Measurements from ENCODE around the gene CLCN2. TPM values are rescaled to one million over a fixed set of nuclear protein-coding genes. Genes with fewer than 3 reads are reported as not detected.

CLCN2 gene
- total RNA-seq, 1 experiment from 2014 or later, result 23.0 TPM

- CTCF ChIA-PET, result no interaction called here
- Histone ChIP-seq H3K36me3 (ENCODE audit: control insufficient read depth, insufficient read depth, low read length) (peaks cover 1% of the 10 kb centered on the region; the same call in 1 of the 2 replicates), H3K27me3 (replicated peaks; ENCODE audit: control insufficient read depth, insufficient read depth, low read length) (no peaks in the 10 kb centered on the region), H3K4me1 (no peaks in the 10 kb centered on the region), H3K9me3 (no peaks in the 10 kb centered on the region), H3K4me3 (ENCODE audit: low read depth, low read length) (no peak overlapping the region)
- Mint-ChIP-seq H3K4me3 (ENCODE audit: unreplicated experiment) (no peak overlapping the region), H3K27me3 (ENCODE audit: insufficient read depth, unreplicated experiment) (no peaks in the 10 kb centered on the region), H3K9me3 (ENCODE audit: unreplicated experiment) (no peaks in the 10 kb centered on the region), H3K27ac (ENCODE audit: unreplicated experiment) (no peak overlapping the region), H3K36me3 (ENCODE audit: insufficient read depth, unreplicated experiment) (peaks cover 26% of the 10 kb centered on the region), H3K4me1 (ENCODE audit: low read depth, unreplicated experiment) (no peaks in the 10 kb centered on the region)
- DNase-seq, result no peak
- POLR2A ChIA-PET, result interaction anchor here (0.5 kb wide), 1 partner anchor 9 kb away, joined by 8 read pairs; no protein-coding TSS in a partner anchor
- BruUV-seq (replicated peaks), result no TSS peak
- TF ChIP-seq CTCF (IDR thresholded peaks at IDR 0.05; ENCODE audit: insufficient read depth in 1 of 2, low read depth in 1 of 2, low read length in 1 of 2, severe bottlenecking in 1 of 2, unreplicated experiment in 1 of 2), result no peak
- intact Hi-C loops (cut with micrococcal nuclease; ENCODE audit: unreplicated experiment), result no loop called here
Observed at GRCh38 chr3:184352897-184353545, 8.4 kb downstream of the CLCN2 start.

GRCh38 chr3:184352149-184352785 lies 9.1 kb downstream of the CLCN2 start:
- H3K36me3 Mint-ChIP-seq (ENCODE audit: insufficient read depth, unreplicated experiment), result peaks cover 26% of the 10 kb centered on the region
- no peaks in the 10 kb centered on the region for H3K4me1 ChIP-seq
- H3K36me3 ChIP-seq (ENCODE audit: control insufficient read depth, insufficient read depth, low read length), result peaks cover 1% of the 10 kb centered on the region; the same call in 1 of the 2 replicates
- H3K27me3 ChIP-seq (replicated peaks; ENCODE audit: control insufficient read depth, insufficient read depth, low read length), result no peaks in the 10 kb centered on the region
- CTCF ChIA-PET, result interaction anchor here (1.6 kb wide), 1 partner anchor 10 kb away, joined by 5 read pairs; the partner anchor contains the start of genes CLCN2 and POLR2H
- DNase-seq, result no peak
- TF ChIP-seq CTCF (IDR thresholded peaks at IDR 0.05; ENCODE audit: insufficient read depth in 1 of 2, low read depth in 1 of 2, low read length in 1 of 2, severe bottlenecking in 1 of 2, unreplicated experiment in 1 of 2), result no peak
- POLR2A ChIA-PET, result no interaction called here
- intact Hi-C loops (cut with micrococcal nuclease; ENCODE audit: unreplicated experiment), result no loop called here
- no peak overlapping the region for H3K4me3 ChIP-seq (ENCODE audit: low read depth, low read length)
- no peak overlapping the region for H3K27ac Mint-ChIP-seq (ENCODE audit: unreplicated experiment)
- H3K9me3 ChIP-seq, result no peaks in the 10 kb centered on the region
- no peaks in the 10 kb centered on the region for H3K9me3 Mint-ChIP-seq (ENCODE audit: unreplicated experiment)
- H3K4me1 Mint-ChIP-seq (ENCODE audit: low read depth, unreplicated experiment), result no peaks in the 10 kb centered on the region
- H3K27me3 Mint-ChIP-seq (ENCODE audit: insufficient read depth, unreplicated experiment), result no peaks in the 10 kb centered on the region
- H3K4me3 Mint-ChIP-seq (ENCODE audit: unreplicated experiment), result no peak overlapping the region
- BruUV-seq (replicated peaks), result no TSS peak

- Histone ChIP-seq H3K36me3 (ENCODE audit: control insufficient read depth, insufficient read depth, low read length) (peaks cover 1% of the 10 kb centered on the region; the same call in 1 of the 2 replicates), H3K4me3 (ENCODE audit: low read depth, low read length) (no peak overlapping the region), H3K27me3 (replicated peaks; ENCODE audit: control insufficient read depth, insufficient read depth, low read length) (no peaks in the 10 kb centered on the region), H3K4me1 (no peaks in the 10 kb centered on the region), H3K9me3 (no peaks in the 10 kb centered on the region)
- H3K4me1 Mint-ChIP-seq (ENCODE audit: low read depth, unreplicated experiment), result no peaks in the 10 kb centered on the region
- DNase-seq, result no peak
- peaks cover 26% of the 10 kb centered on the region for H3K36me3 Mint-ChIP-seq (ENCODE audit: insufficient read depth, unreplicated experiment)
- ChIA-PET CTCF (interaction anchor here (1.6 kb wide), 1 partner anchor 10 kb away, joined by 5 read pairs; the partner anchor contains the start of genes CLCN2 and POLR2H), POLR2A (interaction anchor here (0.6 to 1.4 kb wide), 2 partner anchors 11 to 15 kb away, joined by 5 to 7 read pairs; no protein-coding TSS in a partner anchor)
- BruUV-seq (replicated peaks), result no TSS peak
- no peak overlapping the region for H3K27ac Mint-ChIP-seq (ENCODE audit: unreplicated experiment)
- no peak for TF ChIP-seq CTCF (IDR thresholded peaks at IDR 0.05; ENCODE audit: insufficient read depth in 1 of 2, low read depth in 1 of 2, low read length in 1 of 2, severe bottlenecking in 1 of 2, unreplicated experiment in 1 of 2)
- intact Hi-C loops (cut with micrococcal nuclease; ENCODE audit: unreplicated experiment), result no loop called here
- no peak overlapping the region for H3K4me3 Mint-ChIP-seq (ENCODE audit: unreplicated experiment)
- H3K27me3 Mint-ChIP-seq (ENCODE audit: insufficient read depth, unreplicated experiment), result no peaks in the 10 kb centered on the region
- no peaks in the 10 kb centered on the region for H3K9me3 Mint-ChIP-seq (ENCODE audit: unreplicated experiment)
Observed at GRCh38 chr3:184351511-184352148, 9.8 kb downstream of the CLCN2 start.

Measured in Caco-2 (cell line).